22Rv1 (cell line): ENCODE data around the gene GPC4.

ENCODE experiments used
- CTCF ChIP-seq: fragments of 450-650 bp; IDR thresholded peaks from 2 replicates; pipeline ENCODE4 v1.5.1; 2017; ENCODE audit warnings: mild to moderate bottlenecking
- ZFX ChIP-seq: fragments of 450-650 bp; IDR thresholded peaks from 2 replicates; pipeline ENCODE4 v1.6.1; 2017; ENCODE audit warnings: antibody characterized with exemption, borderline replicate concordance

- TF ChIP-seq CTCF (no peak), ZFX (no peak)
Measured at GRCh38 chrX:133290076-133290475, 125.2 kb downstream of the GPC4 start.
